Bronchial epithelial cell (primary cell): ENCODE data around the gene GPT2. TPM values are rescaled to one million over a fixed set of nuclear protein-coding genes. Genes with fewer than 3 reads are reported as not detected.

Experiments
- DNase-seq: peaks from one replicate; pipeline ENCODE4 v3.0.0-alpha.2; 2010; ENCODE audit warnings: low read depth
- FAIRE-seq: peaks from 2 replicates; lab custom pipeline; 2011; peaks lifted over from hg19 to GRCh38; lab: Jason Lieb, UNC
- H3K27me3 ChIP-seq: 2 replicates; pipeline ENCODE4 v1.5.1; 2011; ENCODE audit warnings: low read length; ENCODE audit not compliant: control insufficient read depth, insufficient read depth
- H3K36me3 ChIP-seq: 2 replicates; pipeline ENCODE4 v1.5.1; 2011; ENCODE audit warnings: low read length; ENCODE audit not compliant: control insufficient read depth, insufficient read depth
- H3K4me3 ChIP-seq: 2 replicates; pipeline ENCODE4 v1.5.1; 2011; ENCODE audit warnings: mild to moderate bottlenecking, low read depth, low read length, control low read depth
- CTCF ChIP-seq: IDR thresholded peaks from 2 replicates; pipeline ENCODE4 v1.5.1; 2011; ENCODE audit warnings: mild to moderate bottlenecking, moderate library complexity, low read length, control low read depth, inconsistent platforms; ENCODE audit not compliant: insufficient read depth, severe bottlenecking
- total RNA-seq: library from RNA; depleted of rRNA; stranded (reverse); fragments of >200 nt; gene quantifications from 2 replicates; pipeline ENCODE4 v1.2.1, GENCODE V29; 2014

Gene GPT2
- total RNA-seq, 1 donor from 2014 or later: 41.3 TPM

- Histone ChIP-seq H3K36me3 (no peaks in the 10 kb centered on the region), H3K4me3 (no peak overlapping the region), H3K27me3 (peaks cover 2% of the 10 kb centered on the region)
- DNase-seq: no peak
- no peak for FAIRE-seq
- no peak for TF ChIP-seq CTCF
Measured at GRCh38 chr16:46852130-46852529, 32.0 kb upstream of the GPT2 start.

- peak; percentile 94 for TF ChIP-seq CTCF
- FAIRE-seq: no peak
- peak; percentile 57 for DNase-seq
- Histone ChIP-seq H3K4me3 (no peak overlapping the region), H3K36me3 (no peaks in the 10 kb centered on the region), H3K27me3 (peaks cover 2% of the 10 kb centered on the region)
Measured at GRCh38 chr16:46853713-46854443, 30.3 kb upstream of the GPT2 start.

- no peak for TF ChIP-seq CTCF
- FAIRE-seq: no peak
- no peak overlapping the region for H3K4me3 ChIP-seq
Measured at GRCh38 chr16:46854846-46855245, 29.3 kb upstream of the GPT2 start.

GRCh38 chr16:46855389-46855788 lies 28.8 kb upstream of the GPT2 start:
- DNase-seq (no peak), FAIRE-seq (no peak)
- H3K4me3 ChIP-seq: no peak overlapping the region
- no peaks in the 10 kb centered on the region for H3K36me3 ChIP-seq
- H3K27me3 ChIP-seq: peaks cover 2% of the 10 kb centered on the region
- TF ChIP-seq CTCF: no peak

More at GRCh38 chr16:46854846-46855245, 29.3 kb upstream of the GPT2 start:
- no peaks in the 10 kb centered on the region for H3K36me3 ChIP-seq
- H3K27me3 ChIP-seq: peaks cover 2% of the 10 kb centered on the region
- no peak for DNase-seq

GRCh38 chr16:46857368-46857945 lies 26.7 kb upstream of the GPT2 start:
- no peaks in the 10 kb centered on the region for H3K27me3 ChIP-seq
- FAIRE-seq (no peak), DNase-seq (peak; percentile 31)
- no peaks in the 10 kb centered on the region for H3K36me3 ChIP-seq
- H3K4me3 ChIP-seq: no peak overlapping the region
- peak; percentile 39 for TF ChIP-seq CTCF
